GM12878 (cell line): ENCODE measurements around the gene NPAS4. TPM values are rescaled to one million over a fixed set of nuclear protein-coding genes. Genes with fewer than 3 reads are reported as not detected.

Source experiments
- ATAC-seq: fragments of 200-7000 bp; cut with Tn5 transposase; 3 replicates; pipeline ENCODE4 v1.9.1; 2020; ENCODE audit warnings: mild to moderate bottlenecking, moderate library complexity
- BruUV-seq: library from RNA; stranded (reverse); fragments of 400-500 nt; replicated peaks from 2 replicates; lab custom pipeline; 2021; lab: Mats Ljungman, UMichigan
- CTCF ChIA-PET: fragments of 300-600 bp; sonication (Branson Sonifier 250); formaldehyde crosslinking; extraction: SDS; loops from one replicate; lab custom pipeline; 2021; ENCODE audit warnings: inconsistent platforms; lab: Yijun Ruan, JAX
- POLR2A ChIA-PET: fragments of 350-600 bp; formaldehyde crosslinking; extraction: SDS; loops from one replicate; lab custom pipeline; 2021; ENCODE audit warnings: inconsistent platforms; lab: Charles Lee
- RAD21 ChIA-PET: fragments of 300-600 bp; sonication (Branson Sonifier 250); formaldehyde crosslinking; loops from one replicate; lab custom pipeline; 2023; ENCODE audit warnings: antibody characterized with exemption; ENCODE audit not compliant: unreplicated experiment; lab: Charles Lee
- SMC1A ChIA-PET: fragments of 300-600 bp; sonication (Branson Sonifier 250); formaldehyde crosslinking; loops from one replicate; lab custom pipeline; 2023; ENCODE audit not compliant: unreplicated experiment, uncharacterized antibody; lab: Charles Lee
- DNase-seq: peaks from one replicate; pipeline ENCODE4 v3.0.0-alpha.2; 2011; ENCODE audit warnings: low read depth, low spot score
- FAIRE-seq: peaks from 3 replicates; lab custom pipeline; 2011; peaks lifted over from hg19 to GRCh38; lab: Jason Lieb, UNC
- H2AFZ ChIP-seq: 2 replicates; pipeline ENCODE4 v1.6.0; 2011; ENCODE audit warnings: low read depth, low read length, control low read depth; ENCODE audit not compliant: control insufficient read depth
- H3K27ac ChIP-seq: 2 replicates; pipeline ENCODE4 v1.5.1; 2011; ENCODE audit warnings: control low read depth; ENCODE audit not compliant: control insufficient read depth, insufficient read depth
- H3K27me3 ChIP-seq, 2 experiments: replicated peaks in 1 of 2; 2 replicates each; pipeline versions ENCODE4 v1.6.0 to v1.6.1; 2011; ENCODE audit warnings: low read length in 1 of 2; ENCODE audit not compliant: control insufficient read depth in 2 of 2, insufficient read depth in 2 of 2
- H3K36me3 ChIP-seq, 2 experiments: 2 replicates each; pipeline ENCODE4 v1.5.1; 2011; ENCODE audit warnings: low read length in 1 of 2; ENCODE audit not compliant: control insufficient read depth in 2 of 2, insufficient read depth in 2 of 2
- H3K4me1 ChIP-seq: 2 replicates; pipeline ENCODE4 v1.6.1; 2011; ENCODE audit warnings: mild to moderate bottlenecking, low read length, moderate library complexity, mixed read lengths; ENCODE audit not compliant: control insufficient read depth, insufficient read depth
- H3K4me2 ChIP-seq: 2 replicates; pipeline ENCODE4 v1.6.0; 2011; ENCODE audit warnings: control low read depth; ENCODE audit not compliant: control insufficient read depth, insufficient read depth
- H3K4me3 ChIP-seq: fragments of 200-600 bp; sonication (generic); 2 replicates; pipeline ENCODE4 v1.5.1; 2016
- H3K79me2 ChIP-seq: 2 replicates; pipeline ENCODE4 v1.6.0; 2011; ENCODE audit warnings: low read length; ENCODE audit not compliant: control insufficient read depth, insufficient read depth
- H3K9ac ChIP-seq: 2 replicates; pipeline ENCODE4 v1.8.0; 2011; ENCODE audit warnings: low read length, control low read depth, mixed read lengths; ENCODE audit not compliant: control insufficient read depth, insufficient read depth
- H3K9me3 ChIP-seq: replicated peaks from 3 replicates; pipeline ENCODE4 v1.5.1; 2011; ENCODE audit warnings: mild to moderate bottlenecking, low read length; ENCODE audit not compliant: control insufficient read depth, insufficient read depth
- H4K20me1 ChIP-seq: 2 replicates; pipeline ENCODE4 v1.6.0; 2011; ENCODE audit not compliant: control insufficient read depth, insufficient read depth
- ATF2 ChIP-seq: IDR thresholded peaks from 2 replicates; pipeline ENCODE4 v1.6.1; 2012; ENCODE audit warnings: low read length, inconsistent platforms
- BACH1 ChIP-seq: fragments of 450-650 bp; IDR thresholded peaks from 2 replicates; pipeline ENCODE4 v1.6.1; 2017; ENCODE audit warnings: mild to moderate bottlenecking, borderline replicate concordance
- BRCA1 ChIP-seq: IDR thresholded peaks from 2 replicates; pipeline ENCODE4 v1.6.1; 2011; ENCODE audit warnings: low read depth, low read length, improper control_type of control experiment
- CBFB ChIP-seq: IDR thresholded peaks from 2 replicates; pipeline ENCODE4 v1.6.1; 2016; ENCODE audit warnings: antibody characterized with exemption, low read depth
- CREM ChIP-seq: IDR thresholded peaks from 2 replicates; pipeline ENCODE4 v1.6.1; 2014; ENCODE audit warnings: antibody characterized with exemption, low read depth
- DPF2 ChIP-seq: fragments of 450-650 bp; IDR thresholded peaks from 2 replicates; pipeline ENCODE4 v1.6.1; 2017; ENCODE audit warnings: mild to moderate bottlenecking
- EED ChIP-seq: sonication (generic); IDR thresholded peaks from 2 replicates; pipeline ENCODE4 v1.6.1; 2016; ENCODE audit warnings: antibody characterized with exemption, low read depth
- ESRRA ChIP-seq: IDR thresholded peaks from 2 replicates; pipeline ENCODE4 v1.6.1; 2012; ENCODE audit warnings: mild to moderate bottlenecking, low read length, improper control_type of control experiment
- IRF4 ChIP-seq: IDR thresholded peaks from 2 replicates; pipeline ENCODE4 v1.6.1; 2011; ENCODE audit warnings: low read depth, low read length
- KDM1A ChIP-seq: fragments of 200-600 bp; sonication (generic); IDR thresholded peaks from 2 replicates; pipeline ENCODE4 v1.6.1; 2016; ENCODE audit warnings: borderline replicate concordance
- POLR2A ChIP-seq: IDR thresholded peaks from 2 replicates; pipeline ENCODE4 v1.6.1; 2011; ENCODE audit warnings: low read depth, mild to moderate bottlenecking, low read length
- RFX5 ChIP-seq: IDR thresholded peaks from 2 replicates; pipeline ENCODE4 v1.6.1; 2011; ENCODE audit warnings: low read depth, low read length, improper control_type of control experiment
- SRF ChIP-seq, 2 experiments: IDR thresholded peaks; 2 replicates each; pipeline ENCODE4 v1.6.1; 2011; ENCODE audit warnings: low read depth in 2 of 2, low read length in 2 of 2, mild to moderate bottlenecking in 1 of 2, moderate library complexity in 1 of 2
- SUZ12 ChIP-seq: fragments of 200-600 bp; sonication (generic); IDR thresholded peaks from one replicate; pipeline ENCODE4 v1.6.1; 2018; ENCODE audit warnings: antibody characterized with exemption, mild to moderate bottlenecking; ENCODE audit not compliant: unreplicated experiment
- WRNIP1 ChIP-seq: IDR thresholded peaks from 2 replicates; pipeline ENCODE4 v1.6.1; 2011; ENCODE audit warnings: low read depth, low read length, improper control_type of control experiment, borderline replicate concordance
- ZNF274 ChIP-seq: IDR thresholded peaks from one replicate; pipeline ENCODE4 v1.8.0; 2011; ENCODE audit not compliant: insufficient read length, insufficient read depth
- WGBS: methylation state at CpG from one replicate; pipeline ENCODE4 v1.1.6; 2016; ENCODE audit warnings: low lambda C conversion rate; ENCODE audit not compliant: insufficient replicate concordance, insufficient coverage; ENCODE audit errors: missing lambda C conversion rate; 5-methylcytosine and 5-hydroxymethylcytosine counted together
- in situ Hi-C: fragments of 300-500 bp; cut with MboI; formaldehyde crosslinking; loops from 9 replicates; pipeline ENCODE4 v1.14.3; 2018; ENCODE audit warnings: mixed read lengths
- intact Hi-C: fragments of 100-400 bp; cut with micrococcal nuclease; formaldehyde crosslinking; loops from one replicate; pipeline ENCODE4 v1.14.2; 2022; ENCODE audit not compliant: unreplicated experiment
- polyA plus RNA-seq, 11 experiments: library from polyadenylated mRNA; depleted of rRNA in 4 of 11; unstranded in 6 of 11; stranded (reverse) in 5 of 11; fragments of >200 nt; fragmentation: Nextera tagmentation in 4 of 11; fragmentation: Illumina TruSeq in 1 of 11; extraction: Ambion mirVana in 4 of 11; extraction: Trizol in 1 of 11; gene quantifications; 1 replicate in 1 of 11; 2 replicates in 10 of 11; pipeline versions ENCODE4 v1.2.1 to v1.2.3, GENCODE V29; 2011 to 2016; ENCODE audit warnings: inconsistent platforms in 2 of 11, missing spikeins in 2 of 11, low read depth in 1 of 11
- total RNA-seq, 4 experiments: library from RNA; depleted of rRNA in 3 of 4; stranded (reverse); fragments of >200 nt in 3 of 4; fragmentation: Illumina TruSeq in 1 of 4; extraction: Trizol in 1 of 4; gene quantifications; 2 replicates each; pipeline versions ENCODE4 v1.2.1 to v1.2.3, GENCODE V29; 2013 to 2021
- TF ChIP-seq, protein P1 (sequence below): fragments of 450-650 bp; IDR thresholded peaks from 2 replicates; pipeline ENCODE4 v1.6.1; 2017; ENCODE audit warnings: low read depth, mild to moderate bottlenecking, moderate library complexity

NPAS4 gene
- total and polyA plus RNA-seq, 10 of the 15 experiments (the other 5 are each of a cell fraction or from before 2014, with no cell fraction given), result 0.03 to 0.18 (median 0.06) TPM; not detected in 7

GRCh38 chr11:66412110-66412509, 8.7 kb upstream of the NPAS4 start:
- H3K27ac ChIP-seq, result no peak overlapping the region
- 41% methylated on average over 5 of the region's 7 CpGs for WGBS
- CTCF ChIA-PET, result interaction anchor here (1.4 to 3.6 kb wide), 2 partner anchors 10 to 17 kb away, joined by 4 to 27 read pairs; no protein-coding TSS in a partner anchor
- SMC1A ChIA-PET, result interaction anchor here (1.3 to 2.6 kb wide), 2 partner anchors 9 to 67 kb away, joined by 3 to 8 read pairs; partner anchors contain the start of genes DPP3 and NPAS4
- no peaks in the 10 kb centered on the region for H3K9me3 ChIP-seq
- no peak overlapping the region for H3K9ac ChIP-seq
- TF ChIP-seq BACH1 (no peak), ESRRA (no peak), POLR2A (no peak), KDM1A (no peak), ATF2 (no peak), SUZ12 (no peak), CBFB (no peak), DPF2 (no peak), BRCA1 (no peak), IRF4 (no peak), ZNF274 (no peak), RFX5 (no peak), CREM (no peak), SRF (IDR thresholded peaks at IDR 0.05; ENCODE audit: low read depth in 2 of 2, low read length in 2 of 2) (no peak), EED (no peak), WRNIP1 (no peak)
- TF ChIP-seq, protein P1, sequence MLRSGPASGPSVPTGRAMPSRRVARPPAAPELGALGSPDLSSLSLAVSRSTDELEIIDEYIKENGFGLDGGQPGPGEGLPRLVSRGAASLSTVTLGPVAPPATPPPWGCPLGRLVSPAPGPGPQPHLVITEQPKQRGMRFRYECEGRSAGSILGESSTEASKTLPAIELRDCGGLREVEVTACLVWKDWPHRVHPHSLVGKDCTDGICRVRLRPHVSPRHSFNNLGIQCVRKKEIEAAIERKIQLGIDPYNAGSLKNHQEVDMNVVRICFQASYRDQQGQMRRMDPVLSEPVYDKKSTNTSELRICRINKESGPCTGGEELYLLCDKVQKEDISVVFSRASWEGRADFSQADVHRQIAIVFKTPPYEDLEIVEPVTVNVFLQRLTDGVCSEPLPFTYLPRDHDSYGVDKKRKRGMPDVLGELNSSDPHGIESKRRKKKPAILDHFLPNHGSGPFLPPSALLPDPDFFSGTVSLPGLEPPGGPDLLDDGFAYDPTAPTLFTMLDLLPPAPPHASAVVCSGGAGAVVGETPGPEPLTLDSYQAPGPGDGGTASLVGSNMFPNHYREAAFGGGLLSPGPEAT, result no peak
- POLR2A ChIA-PET, result no interaction called here
- intact Hi-C loops, result no loop called here
- H4K20me1 ChIP-seq, result no peaks in the 10 kb centered on the region
- H3K36me3 ChIP-seq, result no peaks in the 10 kb centered on the region
- no peak overlapping the region for H3K4me2 ChIP-seq
- no peak for ATAC-seq
- H3K27me3 ChIP-seq, result peaks cover 0 to 4% of the 10 kb centered on the region in 2 experiments; a peak in 2 of 4 replicates
- no peak overlapping the region for H2AFZ ChIP-seq
- BruUV-seq, result no TSS peak
- no peak for FAIRE-seq
- in situ Hi-C loops, result no loop called here
- no peak for DNase-seq
- H3K4me1 ChIP-seq, result no peaks in the 10 kb centered on the region
- H3K79me2 ChIP-seq, result no peaks in the 10 kb centered on the region
- RAD21 ChIA-PET, result interaction anchor here (0.7 to 3.1 kb wide), 3 partner anchors 10 to 266 kb away, joined by 3 to 17 read pairs (median 4); partner anchors contain the start of gene RBM4B
- no peak overlapping the region for H3K4me3 ChIP-seq
